Gastrocnemius medialis (tissue), 4 donors: ENCODE results near the gene USH1C.

Experiments used
- CTCF ChIP-seq, 5 experiments: fragments of 450-650 bp in 3 of 5; fragments of 200-600 bp in 2 of 5; sonication (generic) in 2 of 5; IDR thresholded peaks in 4 of 5; conservative IDR thresholded peaks in 1 of 5; 1 replicate in 4 of 5; 2 replicates in 1 of 5; pipeline ENCODE4 v1.5.1; 2016 to 2019; ENCODE audit warnings: antibody characterized with exemption in 5 of 5, mild to moderate bottlenecking in 3 of 5, moderate library complexity in 3 of 5
- POLR2A ChIP-seq, 2 donors: fragments of 450-650 bp; IDR thresholded peaks; one replicate each; pipeline ENCODE4 v1.6.1; 2017; ENCODE audit warnings: antibody characterized with exemption in 2 of 2, mild to moderate bottlenecking in 2 of 2, moderate library complexity in 2 of 2

DNA sequence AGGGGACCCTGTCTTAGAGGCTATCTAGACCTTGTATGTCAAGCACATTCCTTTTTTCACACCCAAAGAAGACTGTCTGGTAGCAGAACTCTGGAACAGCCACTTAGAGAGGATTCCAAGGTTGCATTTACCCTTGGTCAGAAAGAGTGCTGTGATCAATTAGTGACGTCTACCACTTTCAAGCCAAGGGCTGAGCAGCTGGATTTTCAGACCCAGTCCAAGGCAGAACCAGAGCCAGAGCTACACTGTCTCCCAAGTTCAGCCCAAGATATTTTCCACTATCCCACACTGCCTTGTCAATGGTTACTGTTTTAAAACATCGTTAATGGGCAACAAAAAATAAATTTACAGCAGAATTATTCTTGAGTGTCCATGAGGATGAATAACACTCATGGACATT is 91.5 kb downstream of the USH1C start:
- TF ChIP-seq POLR2A (IDR thresholded peaks at IDR 0.05) (no peak), CTCF (IDR thresholded peaks at IDR 0.05 in 4 of 5, conservative IDR thresholded peaks at IDR 0.05 in 1 of 5) (no peak)
